OCI-LY7 (cell line): Measurements from ENCODE around the gene TYW1.
"Not testable (repeated sequence)": the region's sequence is repeated elsewhere in the genome, so short reads cannot be mapped to it uniquely, and the experiment has no call there.

Source experiments
- CTCF ChIP-seq: fragments of 200-600 bp; sonication (generic); conservative IDR thresholded peaks from 2 replicates; pipeline ENCODE4 v1.5.1; 2014; ENCODE audit warnings: mild to moderate bottlenecking, antibody characterized with exemption, low read length, moderate library complexity, mixed read lengths
- EZH2phosphoT487 ChIP-seq: fragments of 200-600 bp; sonication (generic); IDR thresholded peaks from 2 replicates; pipeline ENCODE4 v1.6.1; 2018; ENCODE audit warnings: low read depth, borderline replicate concordance, mild to moderate bottlenecking, mixed run types, antibody characterized with exemption, low read length, moderate library complexity, mixed read lengths

GRCh38 chr7:67163285-67163684 lies 166.7 kb downstream of the TYW1 start:
- TF ChIP-seq CTCF, EZH2phosphoT487: not testable (repeated sequence)
